Adrenal gland (tissue), 12 donors: ENCODE results near the gene IMMP2L. TPM values are rescaled to one million over a fixed set of nuclear protein-coding genes. Genes with fewer than 3 reads are reported as not detected.

ENCODE experiments used
- DNase-seq, 7 donors: peaks; one replicate each; pipeline ENCODE4 v3.0.0-alpha.2; 2019 to 2020
- H3K27ac ChIP-seq, 5 donors: fragments of 200-600 bp; sonication (generic) in 4 of 5; 1 replicate in 3 of 5; 2 replicates in 2 of 5; pipeline versions ENCODE4 v1.5.1 to v1.8.0; 2016 to 2020; ENCODE audit warnings: mild to moderate bottlenecking in 1 of 5
- H3K27me3 ChIP-seq: fragments of 200-600 bp; 2 replicates; pipeline ENCODE4 v1.8.0; 2021
- H3K36me3 ChIP-seq, 2 donors: fragments of 200-600 bp; replicated peaks in 1 of 2; 1 replicate in 1 of 2; 2 replicates in 1 of 2; pipeline versions ENCODE4 v1.5.1 to v1.8.0; 2018 to 2022
- H3K4me1 ChIP-seq, 2 donors: fragments of 200-600 bp; replicated peaks in 1 of 2; 1 replicate in 1 of 2; 2 replicates in 1 of 2; pipeline versions ENCODE4 v1.5.1 to v1.8.0; 2018 to 2021
- H3K4me3 ChIP-seq, 4 donors: fragments of 200-600 bp; sonication (generic) in 3 of 4; one replicate each; pipeline ENCODE4 v1.5.1; 2016 to 2018
- H3K9me3 ChIP-seq, 3 donors: fragments of 200-600 bp; sonication (generic) in 1 of 3; replicated peaks in 1 of 3; 1 replicate in 2 of 3; 2 replicates in 1 of 3; pipeline versions ENCODE4 v1.5.1 to v1.8.0; 2016 to 2021
- POLR2A ChIP-seq, 2 donors: fragments of 450-650 bp; IDR thresholded peaks; one replicate each; pipeline ENCODE4 v1.6.1; 2017; ENCODE audit warnings: antibody characterized with exemption in 2 of 2, mild to moderate bottlenecking in 2 of 2, moderate library complexity in 1 of 2
- WGBS, 4 donors: extraction: QIAGEN DNeasy Blood & Tissue Kit in 2 of 4; methylation state at CpG; one replicate each; pipeline versions ENCODE4 v1.1.5 to v1.1.7; 2013 to 2017; 5-methylcytosine and 5-hydroxymethylcytosine counted together
- intact Hi-C, 2 donors: fragments of 100-400 bp; cut with DNase I; formaldehyde crosslinking; loops; one replicate each; pipeline versions ENCODE4 v1.14.1 to v1.15.0; 2022 to 2023
- polyA plus RNA-seq, 3 donors: library from polyadenylated mRNA; stranded (reverse); fragments of 200-250 nt in 2 of 3; fragments of 350-450 nt in 1 of 3; fragmentation: Illumina TruSeq in 1 of 3; extraction: RNeasy Lipid Tissue Mini Kit (QIAGEN cat#74804) in 1 of 3; gene quantifications; one replicate each; pipeline ENCODE4 v1.2.3, GENCODE V29; 2013 to 2014
- total RNA-seq, 9 donors: library from RNA; depleted of rRNA in 4 of 9; stranded (reverse); fragments of >200 nt in 4 of 9; fragments of 120-200 nt in 1 of 9; fragmentation: NEBNext Ultra II Directional in 1 of 9; extraction: Animal tissue kit (Norgen Biotek cat#: 25700) in 1 of 9; gene quantifications; one replicate each; pipeline versions ENCODE4 v1.1.0 to v1.2.4, GENCODE V29; 2013 to 2023
- TF ChIP-seq, protein P1 (sequence below), 6 experiments: fragments of 450-650 bp in 4 of 6; fragments of 200-600 bp in 2 of 6; sonication (generic) in 1 of 6; IDR thresholded peaks; 1 replicate in 5 of 6; 2 replicates in 1 of 6; pipeline versions ENCODE4 v1.5.1 to v1.8.0; 2016 to 2021; ENCODE audit warnings: antibody characterized with exemption in 6 of 6, mild to moderate bottlenecking in 2 of 6, moderate library complexity in 1 of 6
- donor health status: healthy with polysubstance abuse.
- donor health status: Bipolar disorder and iron deficiency.
- donor health status: DM: yes; HTN: yes; CAD: no.
- donor health status: DM: no; HTN: no; CAD: no.
- donor health status: DM: no; HTN: no; CAD: no.
- donor health status: DM: yes; HTN: yes; CAD: no.

The IMMP2L gene
- total and polyA plus RNA-seq, 12 donors: 13.4 to 34.1 (median 25.3) TPM

DNA sequence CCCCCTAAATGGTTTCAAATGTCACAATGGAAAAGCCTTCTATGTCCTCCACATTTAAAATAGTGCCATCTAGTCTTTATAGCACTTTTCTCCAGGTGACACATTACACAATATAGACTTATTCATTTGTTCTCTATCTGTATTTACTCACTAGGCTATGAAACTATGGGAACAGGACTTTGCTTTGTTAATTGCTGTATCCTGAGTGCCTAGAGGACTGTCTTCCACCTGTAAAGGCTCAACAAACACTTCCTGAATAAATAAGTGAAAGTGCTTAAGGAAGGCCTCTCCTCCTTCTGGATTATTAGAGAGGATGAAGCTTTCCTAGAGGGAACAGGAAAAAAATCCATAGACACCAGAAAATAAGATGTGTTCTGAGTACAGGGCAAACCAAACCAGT lies 868.9 kb downstream of the IMMP2L start:
- Histone ChIP-seq H3K4me1 (no peaks in the 10 kb centered on the region), H3K4me3 (no peak overlapping the region), H3K27ac (no peak overlapping the region), H3K36me3 (no peaks in the 10 kb centered on the region), H3K27me3 (no peaks in the 10 kb centered on the region), H3K9me3 (no peaks in the 10 kb centered on the region)
- TF ChIP-seq, protein P1, sequence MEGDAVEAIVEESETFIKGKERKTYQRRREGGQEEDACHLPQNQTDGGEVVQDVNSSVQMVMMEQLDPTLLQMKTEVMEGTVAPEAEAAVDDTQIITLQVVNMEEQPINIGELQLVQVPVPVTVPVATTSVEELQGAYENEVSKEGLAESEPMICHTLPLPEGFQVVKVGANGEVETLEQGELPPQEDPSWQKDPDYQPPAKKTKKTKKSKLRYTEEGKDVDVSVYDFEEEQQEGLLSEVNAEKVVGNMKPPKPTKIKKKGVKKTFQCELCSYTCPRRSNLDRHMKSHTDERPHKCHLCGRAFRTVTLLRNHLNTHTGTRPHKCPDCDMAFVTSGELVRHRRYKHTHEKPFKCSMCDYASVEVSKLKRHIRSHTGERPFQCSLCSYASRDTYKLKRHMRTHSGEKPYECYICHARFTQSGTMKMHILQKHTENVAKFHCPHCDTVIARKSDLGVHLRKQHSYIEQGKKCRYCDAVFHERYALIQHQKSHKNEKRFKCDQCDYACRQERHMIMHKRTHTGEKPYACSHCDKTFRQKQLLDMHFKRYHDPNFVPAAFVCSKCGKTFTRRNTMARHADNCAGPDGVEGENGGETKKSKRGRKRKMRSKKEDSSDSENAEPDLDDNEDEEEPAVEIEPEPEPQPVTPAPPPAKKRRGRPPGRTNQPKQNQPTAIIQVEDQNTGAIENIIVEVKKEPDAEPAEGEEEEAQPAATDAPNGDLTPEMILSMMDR (IDR thresholded peaks at IDR 0.05): no peak
- no peak for TF ChIP-seq POLR2A (IDR thresholded peaks at IDR 0.05)
- intact Hi-C loops: no loop called here
- DNase-seq: no peak

DNA sequence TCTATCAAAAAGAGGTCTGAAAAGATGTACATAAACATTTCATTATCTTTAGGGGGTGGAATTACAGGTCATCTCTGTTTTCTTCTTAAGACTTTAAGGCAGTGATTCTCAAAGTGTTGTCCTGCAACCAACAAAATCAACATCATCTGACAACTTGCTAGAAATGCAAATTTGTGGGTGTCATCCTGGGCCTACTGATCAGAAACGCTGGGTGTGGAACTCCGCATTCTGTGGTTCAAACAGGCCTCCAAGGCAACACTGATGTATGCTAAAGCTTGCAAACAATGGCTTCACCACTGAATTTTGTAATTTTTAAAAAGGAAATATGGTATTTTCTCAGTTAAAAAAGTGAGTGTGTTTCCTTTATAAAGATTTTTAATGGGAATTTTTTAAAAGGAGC lies 873.4 kb downstream of the IMMP2L start:
- no peaks in the 10 kb centered on the region for H3K4me1 ChIP-seq
- no peak overlapping the region for H3K27ac ChIP-seq
- 83 to 87% (median 85%) methylated on average over 2 of the region's 2 CpGs for WGBS, 4 donors
- no peaks in the 10 kb centered on the region for H3K27me3 ChIP-seq
- DNase-seq: no peak
- H3K9me3 ChIP-seq: no peaks in the 10 kb centered on the region
- no peaks in the 10 kb centered on the region for H3K36me3 ChIP-seq
- TF ChIP-seq POLR2A (IDR thresholded peaks at IDR 0.05): no peak
- TF ChIP-seq, protein P1 (IDR thresholded peaks at IDR 0.05): no peak
- intact Hi-C loops: no loop called here
- no peak overlapping the region for H3K4me3 ChIP-seq

DNA sequence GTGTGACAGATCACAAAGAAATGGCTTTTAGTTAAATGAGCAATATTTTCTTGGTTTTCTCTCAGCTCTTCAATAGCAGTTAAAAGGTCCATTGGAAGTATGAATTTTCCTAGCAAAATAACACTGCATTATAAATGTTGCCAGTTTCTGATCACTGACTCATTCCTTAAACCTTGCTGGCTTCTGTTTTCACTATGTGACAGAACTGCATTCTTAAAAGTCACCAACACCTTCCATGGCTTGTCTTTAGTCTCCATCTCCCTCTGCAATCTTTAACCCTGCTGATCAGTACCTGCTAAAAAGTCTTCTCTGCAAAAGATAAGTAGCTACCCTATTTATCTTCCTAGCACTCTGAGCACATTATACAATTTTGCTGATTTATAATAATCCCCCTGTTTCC lies 876.4 kb downstream of the IMMP2L start:
- Histone ChIP-seq H3K27ac (no peak overlapping the region), H3K36me3 (no peaks in the 10 kb centered on the region), H3K9me3 (no peaks in the 10 kb centered on the region), H3K4me3 (no peak overlapping the region), H3K4me1 (no peaks in the 10 kb centered on the region), H3K27me3 (no peaks in the 10 kb centered on the region)
- intact Hi-C loops: no loop called here
- TF ChIP-seq, protein P1 (IDR thresholded peaks at IDR 0.05): no peak
- TF ChIP-seq POLR2A (IDR thresholded peaks at IDR 0.05): no peak
- no peak for DNase-seq

DNA sequence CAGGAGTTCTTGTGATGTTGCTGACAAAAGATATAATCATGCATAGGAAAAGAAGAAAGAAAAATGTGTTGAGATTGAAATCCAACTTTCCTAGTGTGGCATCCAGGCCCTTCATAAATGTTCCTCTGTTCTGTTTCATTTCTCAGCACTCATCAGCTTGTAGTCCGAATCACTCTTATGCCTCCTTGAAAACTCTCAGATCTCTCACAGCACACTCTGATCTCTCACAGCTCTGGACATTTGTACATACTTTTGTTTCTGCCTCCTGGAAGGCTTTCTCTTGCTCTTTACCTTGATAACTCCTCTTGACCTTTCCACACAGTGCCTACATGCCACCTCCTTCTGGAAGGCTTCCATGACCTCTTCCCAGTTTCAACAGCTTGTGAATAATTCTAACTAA lies 880.4 kb downstream of the IMMP2L start:
- no peak for DNase-seq
- TF ChIP-seq, protein P1 (IDR thresholded peaks at IDR 0.05): no peak
- no peak for TF ChIP-seq POLR2A (IDR thresholded peaks at IDR 0.05)
- Histone ChIP-seq H3K36me3 (no peaks in the 10 kb centered on the region), H3K27me3 (no peaks in the 10 kb centered on the region), H3K27ac (no peak overlapping the region), H3K4me1 (no peaks in the 10 kb centered on the region), H3K4me3 (no peak overlapping the region), H3K9me3 (no peaks in the 10 kb centered on the region)
- intact Hi-C loops: no loop called here
- WGBS, 4 donors: 31 to 95% (median 46%) methylated on average over 1 of the region's 1 CpG
